GM10266 (cell line): ENCODE data around the gene CLEC4F.

Source experiments
- DNase-seq: peaks from one replicate; pipeline ENCODE4 v3.0.0; 2012; ENCODE audit errors: extremely low spot score
- CTCF ChIP-seq: IDR thresholded peaks from 2 replicates; pipeline ENCODE4 v1.5.1; 2012; ENCODE audit warnings: mild to moderate bottlenecking, low read depth; ENCODE audit not compliant: control insufficient read depth, insufficient read depth; ENCODE audit errors: missing control alignments

CLEC4F gene

GRCh38 chr2:70775141-70775540 is 45.3 kb downstream of the CLEC4F start:
- DNase-seq: no peak
- no peak for TF ChIP-seq CTCF

GRCh38 chr2:70772486-70773155 is 47.8 kb downstream of the CLEC4F start:
- TF ChIP-seq CTCF: no peak
- DNase-seq: no peak

- DNase-seq: no peak
- TF ChIP-seq CTCF: no peak
Measured at GRCh38 chr2:70771446-70771845, 49.0 kb downstream of the CLEC4F start.

- TF ChIP-seq CTCF: no peak
Measured at GRCh38 chr2:70769450-70769849, 50.9 kb downstream of the CLEC4F start.

GRCh38 chr2:70768590-70769085 is 51.8 kb downstream of the CLEC4F start:
- TF ChIP-seq CTCF: no peak
- DNase-seq: no peak

More at GRCh38 chr2:70769450-70769849, 50.9 kb downstream of the CLEC4F start:
- DNase-seq: no peak

- peak; percentile 73 for DNase-seq
- TF ChIP-seq CTCF: peak; percentile 39
Measured at GRCh38 chr2:70767699-70768589, 52.5 kb downstream of the CLEC4F start, which contains the start of gene ADD2. ADD2 (minus strand) TSS chr2:70768200; CDS start chr2:70706408, 61,792 bp downstream.
